Heart right ventricle (tissue), 16 donors: ENCODE data around the gene PHF19. TPM values are rescaled to one million over a fixed set of nuclear protein-coding genes. Genes with fewer than 3 reads are reported as not detected.

Experiments used
- ATAC-seq, 8 donors: fragments of 200-7000 bp; cut with Tn5 transposase; one replicate each; pipeline ENCODE4 v1.9.1; 2020; ENCODE audit warnings: mild to moderate bottlenecking in 8 of 8, moderate library complexity in 8 of 8, moderate number of reproducible peaks in 1 of 8
- DNase-seq, 2 donors: peaks; one replicate each; pipeline ENCODE4 v3.0.0-alpha.2; 2020
- H3K27ac ChIP-seq, 10 donors: fragments of 200-600 bp; sonication (generic) in 2 of 10; one replicate each; pipeline versions ENCODE4 v1.5.0 to v1.8.0; 2020 to 2022; ENCODE audit warnings: mild to moderate bottlenecking in 3 of 10
- H3K27me3 ChIP-seq, 7 donors: fragments of 200-600 bp; one replicate each; pipeline ENCODE4 v1.8.0; 2021 to 2022; ENCODE audit warnings: mild to moderate bottlenecking in 2 of 7
- H3K36me3 ChIP-seq, 9 donors: fragments of 200-600 bp; sonication (generic) in 1 of 9; one replicate each; pipeline versions ENCODE4 v1.5.0 to v1.8.0; 2020 to 2022; ENCODE audit warnings: mild to moderate bottlenecking in 2 of 9
- H3K4me1 ChIP-seq, 9 donors: fragments of 200-600 bp; sonication (generic) in 1 of 9; one replicate each; pipeline versions ENCODE4 v1.5.0 to v1.8.0; 2020 to 2022; ENCODE audit warnings: mild to moderate bottlenecking in 4 of 9
- H3K4me3 ChIP-seq, 10 donors: fragments of 200-600 bp; sonication (generic) in 2 of 10; one replicate each; pipeline versions ENCODE4 v1.5.0 to v1.8.0; 2020 to 2022; ENCODE audit warnings: mild to moderate bottlenecking in 7 of 10, moderate library complexity in 2 of 10
- H3K9me3 ChIP-seq, 11 donors: fragments of 200-600 bp in 10 of 11; sonication (generic) in 2 of 11; one replicate each; pipeline versions ENCODE4 v1.5.0 to v1.8.0; 2013 to 2022; ENCODE audit warnings: mild to moderate bottlenecking in 2 of 11, control low read depth in 1 of 11, moderate library complexity in 1 of 11
- WGBS, 2 donors: extraction: QIAGEN DNeasy Blood & Tissue Kit; methylation state at CpG; one replicate each; pipeline ENCODE4 v1.1.7; 2013; ENCODE audit warnings: inconsistent platforms in 1 of 2; 5-methylcytosine and 5-hydroxymethylcytosine counted together
- intact Hi-C, 10 donors: fragments of 100-400 bp; cut with DNase I; formaldehyde crosslinking; loops; one replicate each; pipeline versions ENCODE4 v1.11.1 to v1.14.2; 2022
- polyA plus RNA-seq, 2 donors: library from polyadenylated mRNA; stranded (reverse); fragments of 200-250 nt; gene quantifications; one replicate each; pipeline ENCODE4 v1.2.3, GENCODE V29; 2013
- total RNA-seq, 10 donors: library from RNA; stranded (reverse); fragmentation: NEBNext Ultra II Directional in 3 of 10; extraction: Animal tissue kit (Norgen Biotek cat#: 25700) in 3 of 10; gene quantifications; one replicate each; pipeline versions ENCODE4 v1.2.1 to v1.2.4, GENCODE V29; 2021 to 2023
- TF ChIP-seq, protein P1 (sequence below), 9 donors: fragments of 200-600 bp; sonication (generic) in 2 of 9; IDR thresholded peaks; one replicate each; pipeline versions ENCODE4 v1.5.0 to v1.8.0; 2021 to 2022; ENCODE audit warnings: antibody characterized with exemption in 9 of 9, mild to moderate bottlenecking in 5 of 9, moderate library complexity in 1 of 9
- donor health status: Arrhythmogenic right ventricular cardiomyopathy.
- donor health status: ischemic (EF 13 %, LVEDD 7.1; RV severe dilation, severe dysfunction).
- donor health status: healthy with polysubstance abuse.
- donor health status: DM: no; HTN: yes; CAD: no.
- donor health status: DM: no; HTN: no; CAD: no.
- donor health status: ischemic (EF 25% LVEDD 6.9; RV normal size, moderate dysfunction).
- donor health status: ischemic (EF 25% LVEDD 5.7; RV mildly dilated, moderate dysfunction).
- donor health status: healthy.
- donor health status: DM: yes; HTN: yes; CAD: no.
- donor health status: Ischemic cardiomyopathy.
- donor health status: ischemic (EF 35%, LVEDD 5.7; RV mildly dilated, moderate dysfunction).
- donor health status: nonischemic (EF 11% LVEDD 7.7; RV severe dilation, severe dysfunction).
- donor health status: DM: yes; HTN: yes; CAD: no.
- donor health status: PGD.
- donor health status: ischemic (EF 29% LVEDD 5.4; RV normal size, mild dysfunction).
- donor health status: nonischemic (EF 23%, LVEDD 6.1; RV moderate dilation, normal function).

Gene PHF19
- total and polyA plus RNA-seq, 12 donors: 9.2 to 24.0 (median 12.8) TPM

DNA sequence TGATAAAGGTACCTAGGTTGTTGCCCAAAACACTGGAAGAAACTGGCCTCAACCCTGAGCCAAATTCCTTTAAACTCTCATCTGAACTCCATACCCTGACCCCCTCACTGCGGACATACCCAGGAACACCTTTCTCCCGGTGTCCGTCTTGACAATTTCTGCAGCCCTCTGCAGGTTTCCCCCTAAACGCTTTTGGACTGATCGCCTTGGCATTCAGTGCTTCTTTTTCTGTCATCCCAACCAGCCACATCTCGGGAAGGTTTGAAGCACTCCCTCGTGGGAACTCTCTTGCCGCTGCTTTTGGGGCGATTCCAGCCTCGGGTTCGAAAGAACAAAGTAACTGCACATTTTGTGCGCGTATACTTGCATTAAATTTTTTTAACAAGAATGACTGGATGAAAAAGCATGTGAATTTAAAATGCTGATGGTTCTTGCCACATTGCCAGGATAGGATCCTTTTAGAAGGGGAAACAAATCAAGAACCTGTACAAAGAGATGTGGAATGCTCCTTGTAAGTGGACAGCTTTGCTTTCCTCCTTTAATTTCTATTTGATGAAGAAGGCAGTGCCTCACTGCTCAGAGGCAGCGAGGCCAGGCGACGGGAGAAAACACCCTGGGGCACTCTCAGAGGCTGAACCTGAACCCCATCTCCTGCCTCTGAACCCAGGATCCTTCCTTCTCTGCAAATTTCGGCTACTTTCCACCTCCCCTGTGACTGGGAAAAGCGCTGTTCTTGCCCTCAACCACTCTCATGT lies 34.9 kb downstream of the PHF19 start:
- intact Hi-C loops: loop anchor here in 4 of 10 donors (2.0 to 5.0 kb wide), 2 partner anchors 49 to 50 kb away; partner anchors contain the start of gene FBXW2 (in 4 of the 4)
- H3K4me1 ChIP-seq: peaks cover 3 to 64% (median 30%) of the 10 kb centered on the region in 9 donors

DNA sequence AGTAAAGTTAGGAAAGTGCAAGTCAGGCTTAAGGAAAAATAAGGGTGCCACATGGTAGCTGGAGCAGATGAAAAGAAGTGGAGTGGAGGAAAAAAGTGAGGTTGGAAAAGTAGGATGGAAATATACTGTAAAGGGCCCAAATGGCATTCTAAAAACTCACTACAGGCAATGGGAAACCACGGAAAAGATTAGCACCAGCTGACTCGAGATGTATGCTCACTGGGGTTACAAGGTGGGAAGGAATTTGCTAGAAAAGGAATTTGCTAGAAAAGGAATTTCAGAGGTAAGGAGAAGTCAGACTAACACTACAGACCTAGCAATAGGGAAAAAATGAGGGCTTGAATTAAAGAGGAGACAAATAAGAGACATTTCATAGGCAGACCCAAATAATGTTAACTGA lies 37.8 kb downstream of the PHF19 start:
- intact Hi-C loops: no loop called here
- Histone ChIP-seq H3K9me3 (peaks cover 0 to 6% (median 0%) of the 10 kb centered on the region in 11 donors), H3K27me3 (no peaks in the 10 kb centered on the region), H3K4me1 (peaks cover 0 to 34% (median 22%) of the 10 kb centered on the region in 9 donors), H3K4me3 (no peak overlapping the region), H3K27ac (no peak overlapping the region), H3K36me3 (peaks cover 0 to 49% (median 0%) of the 10 kb centered on the region in 9 donors)
- DNase-seq: no peak
- ATAC-seq: no peak
- TF ChIP-seq, protein P1, sequence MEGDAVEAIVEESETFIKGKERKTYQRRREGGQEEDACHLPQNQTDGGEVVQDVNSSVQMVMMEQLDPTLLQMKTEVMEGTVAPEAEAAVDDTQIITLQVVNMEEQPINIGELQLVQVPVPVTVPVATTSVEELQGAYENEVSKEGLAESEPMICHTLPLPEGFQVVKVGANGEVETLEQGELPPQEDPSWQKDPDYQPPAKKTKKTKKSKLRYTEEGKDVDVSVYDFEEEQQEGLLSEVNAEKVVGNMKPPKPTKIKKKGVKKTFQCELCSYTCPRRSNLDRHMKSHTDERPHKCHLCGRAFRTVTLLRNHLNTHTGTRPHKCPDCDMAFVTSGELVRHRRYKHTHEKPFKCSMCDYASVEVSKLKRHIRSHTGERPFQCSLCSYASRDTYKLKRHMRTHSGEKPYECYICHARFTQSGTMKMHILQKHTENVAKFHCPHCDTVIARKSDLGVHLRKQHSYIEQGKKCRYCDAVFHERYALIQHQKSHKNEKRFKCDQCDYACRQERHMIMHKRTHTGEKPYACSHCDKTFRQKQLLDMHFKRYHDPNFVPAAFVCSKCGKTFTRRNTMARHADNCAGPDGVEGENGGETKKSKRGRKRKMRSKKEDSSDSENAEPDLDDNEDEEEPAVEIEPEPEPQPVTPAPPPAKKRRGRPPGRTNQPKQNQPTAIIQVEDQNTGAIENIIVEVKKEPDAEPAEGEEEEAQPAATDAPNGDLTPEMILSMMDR (IDR thresholded peaks at IDR 0.05): no peak
- WGBS, 2 donors: 71 to 78% methylated on average over 2 of the region's 2 CpGs

More for the DNA sequence above, 34.9 kb downstream of the PHF19 start:
- peak overlapping the region; percentile 68 to 87 (median 80) for H3K4me3 ChIP-seq
- H3K27me3 ChIP-seq: no peaks in the 10 kb centered on the region
- peaks cover 0 to 6% (median 0%) of the 10 kb centered on the region in 11 donors for H3K9me3 ChIP-seq
- DNase-seq (no peak), ATAC-seq (peak; percentile 5 to 32 (median 22))
- H3K36me3 ChIP-seq: peaks cover 0 to 42% (median 0%) of the 10 kb centered on the region in 9 donors
- WGBS, 2 donors: 25 to 38% methylated on average over 18 of the region's 18 CpGs
- peak overlapping the region; percentile 87 to 98 (median 95) for H3K27ac ChIP-seq
- TF ChIP-seq, protein P1 (IDR thresholded peaks at IDR 0.05): no peak

DNA sequence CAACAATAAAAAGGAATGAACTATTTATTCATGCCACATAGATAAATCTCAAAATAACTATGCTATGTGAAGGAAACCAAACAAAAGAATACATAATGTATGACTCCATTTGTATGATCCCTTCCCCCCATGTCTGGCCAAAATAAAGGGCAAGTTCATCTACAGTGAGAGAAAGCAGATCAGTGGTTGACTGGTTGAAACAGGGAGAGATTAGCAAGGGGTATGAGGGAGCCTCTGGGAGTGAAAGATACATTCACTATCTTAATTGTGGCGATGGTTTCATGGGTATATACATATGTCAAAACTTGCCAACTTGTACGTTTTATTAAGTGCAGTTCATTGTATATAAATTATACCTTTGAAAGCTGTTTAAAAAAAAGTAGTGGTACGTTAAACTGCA lies 39.1 kb downstream of the PHF19 start:
- TF ChIP-seq, protein P1 (IDR thresholded peaks at IDR 0.05): no peak
- H3K27me3 ChIP-seq: no peaks in the 10 kb centered on the region
- H3K4me1 ChIP-seq: peaks cover 0 to 25% (median 15%) of the 10 kb centered on the region in 9 donors
- no peak overlapping the region for H3K27ac ChIP-seq
- intact Hi-C loops: no loop called here
- ATAC-seq (no peak), DNase-seq (no peak)
- H3K4me3 ChIP-seq: no peak overlapping the region
- peaks cover 0 to 60% (median 0%) of the 10 kb centered on the region in 9 donors for H3K36me3 ChIP-seq
- 53 to 76% methylated on average over 3 of the region's 3 CpGs for WGBS, 2 donors
- no peaks in the 10 kb centered on the region for H3K9me3 ChIP-seq

DNA sequence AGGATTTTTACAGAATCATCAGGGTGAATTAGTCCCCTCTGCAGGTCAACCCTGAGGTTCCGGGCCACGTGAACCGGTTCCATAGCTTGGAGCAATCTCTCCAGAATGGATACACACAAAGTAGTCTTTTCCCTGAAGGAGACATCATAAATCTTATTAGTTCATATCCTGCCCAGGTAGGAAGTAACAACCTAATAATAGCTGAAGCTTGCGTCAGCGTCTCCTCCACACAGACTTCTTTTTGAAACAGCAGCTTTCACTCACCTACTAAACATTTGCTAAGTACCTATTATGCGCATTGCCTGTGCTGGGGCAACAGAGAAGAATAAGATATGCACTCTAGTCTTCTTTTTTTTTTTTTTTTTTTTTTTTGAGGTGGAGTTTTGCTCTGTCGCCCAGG lies 43.7 kb downstream of the PHF19 start:
- Histone ChIP-seq H3K36me3 (peaks cover 0 to 82% (median 30%) of the 10 kb centered on the region in 9 donors), H3K4me1 (peaks cover 0 to 5% (median 0%) of the 10 kb centered on the region in 9 donors), H3K4me3 (no peak overlapping the region), H3K27ac (no peak overlapping the region), H3K27me3 (no peaks in the 10 kb centered on the region), H3K9me3 (no peaks in the 10 kb centered on the region)
- DNase-seq (no peak), ATAC-seq (no peak)
- intact Hi-C loops: no loop called here
- WGBS, 2 donors: 93 to 96% methylated on average over 7 of the region's 7 CpGs
- TF ChIP-seq, protein P1 (IDR thresholded peaks at IDR 0.05): no peak
